Hypothalamus (tissue), 51 donors: Measurements from ENCODE around the gene KL.

Experiments used
- DNase-seq, 51 donors: peaks; one replicate each; lab custom pipeline; 2025; lab: John Stamatoyannopoulos, UW

Gene KL

DNA sequence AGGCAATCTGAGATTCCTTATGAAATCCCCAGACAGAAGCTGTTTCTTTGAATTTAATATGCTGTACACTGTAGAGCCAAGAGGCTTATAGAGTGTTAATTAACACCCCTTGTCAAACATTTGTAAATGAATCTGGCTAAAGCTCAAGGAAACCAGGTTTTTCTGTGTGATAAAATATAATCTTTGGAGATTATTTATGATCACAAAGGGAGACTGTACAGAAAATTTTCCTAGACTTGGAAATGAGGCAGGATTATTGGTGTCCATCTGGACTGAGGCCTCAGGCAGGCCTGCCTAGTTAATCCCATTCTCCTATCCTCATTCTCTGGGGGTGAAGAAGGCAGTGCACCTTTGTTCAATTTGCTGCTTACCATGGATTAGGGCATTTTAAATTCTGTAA, 17.8 kb downstream of the KL start:
- DNase-seq, result no peak

DNA sequence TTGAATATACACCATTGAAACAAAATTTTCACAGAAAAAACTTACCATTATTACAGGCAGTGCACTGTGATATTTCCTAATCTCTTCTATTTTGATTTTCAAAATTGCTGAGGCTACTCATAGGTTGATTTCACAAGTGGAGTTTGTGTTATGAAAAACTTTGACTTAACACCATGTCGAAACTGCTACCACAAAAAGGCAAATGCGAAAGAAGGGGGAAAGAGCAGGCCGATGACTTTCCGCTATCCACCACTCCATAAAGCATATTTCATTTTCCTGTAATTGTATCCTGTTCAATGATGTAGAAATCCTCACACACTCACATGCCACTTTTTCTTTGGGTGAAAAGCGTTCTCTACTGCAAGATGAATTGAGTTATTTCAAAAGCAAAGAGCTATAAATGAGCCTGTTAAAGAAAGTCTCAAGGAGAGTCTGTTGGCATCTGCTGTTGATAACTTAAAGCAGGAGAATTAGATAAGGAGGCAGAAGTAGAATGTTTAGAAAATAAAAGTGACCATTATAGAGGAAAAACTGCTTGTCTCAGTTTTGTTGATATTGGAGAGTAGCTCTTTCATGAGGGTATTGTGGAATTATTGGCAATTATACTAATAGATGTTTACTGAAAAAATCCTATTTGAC, 18.8 kb downstream of the KL start:
- no peak for DNase-seq

DNA sequence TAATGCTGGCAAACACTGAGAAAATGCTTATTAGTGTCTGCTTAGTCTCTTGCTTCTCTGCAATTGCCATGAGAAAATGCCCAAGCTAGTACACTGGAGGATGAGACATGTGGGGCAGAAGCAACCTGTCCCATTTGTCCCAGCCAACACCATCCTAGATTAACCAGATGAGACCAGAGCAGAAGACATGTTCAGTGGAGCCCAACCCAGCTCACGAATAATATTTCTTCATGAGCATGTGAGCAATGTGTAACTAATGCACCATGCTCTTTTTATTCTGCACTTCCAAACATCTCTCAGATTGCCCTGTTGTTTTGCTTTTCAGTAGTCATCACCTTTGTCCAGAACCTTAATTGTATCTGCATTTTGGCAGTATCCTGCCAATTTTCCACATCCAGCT, 21.4 kb downstream of the KL start:
- no peak for DNase-seq

DNA sequence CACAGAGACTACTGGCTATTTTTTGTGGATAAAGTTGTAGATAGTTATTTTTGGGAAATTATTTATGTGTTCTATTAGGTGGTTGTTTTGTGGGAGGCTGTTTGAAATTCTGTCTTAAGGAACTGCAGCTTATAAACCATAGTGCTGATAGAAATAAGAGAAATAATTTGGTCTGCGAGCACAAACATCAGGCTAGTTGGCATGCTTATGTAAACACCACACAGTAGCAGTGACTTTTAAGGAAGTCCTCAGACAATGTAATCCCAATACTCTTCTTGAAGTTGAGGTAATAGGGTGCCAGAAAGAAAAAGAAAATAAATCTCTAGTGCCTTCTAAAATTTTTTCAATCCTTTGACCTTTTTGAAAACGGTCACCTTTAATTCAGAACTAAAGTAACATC, 23.9 kb downstream of the KL start:
- no peak for DNase-seq

GRCh38 chr13:33045851-33046592, 29.8 kb downstream of the KL start:
- DNase-seq, result no peak

GRCh38 chr13:33050161-33050560, 33.9 kb downstream of the KL start:
- no peak for DNase-seq

- no peak for DNase-seq
Observed at GRCh38 chr13:33051632-33052031, 35.4 kb downstream of the KL start.

- DNase-seq, result peak in 1 of 51 donors; percentile 23
Observed at GRCh38 chr13:33052506-33053280, 36.5 kb downstream of the KL start.

- DNase-seq, result no peak
Observed at GRCh38 chr13:33053397-33054066, 37.3 kb downstream of the KL start.

- no peak for DNase-seq
Observed at GRCh38 chr13:33057019-33057780, 41.0 kb downstream of the KL start.

DNA sequence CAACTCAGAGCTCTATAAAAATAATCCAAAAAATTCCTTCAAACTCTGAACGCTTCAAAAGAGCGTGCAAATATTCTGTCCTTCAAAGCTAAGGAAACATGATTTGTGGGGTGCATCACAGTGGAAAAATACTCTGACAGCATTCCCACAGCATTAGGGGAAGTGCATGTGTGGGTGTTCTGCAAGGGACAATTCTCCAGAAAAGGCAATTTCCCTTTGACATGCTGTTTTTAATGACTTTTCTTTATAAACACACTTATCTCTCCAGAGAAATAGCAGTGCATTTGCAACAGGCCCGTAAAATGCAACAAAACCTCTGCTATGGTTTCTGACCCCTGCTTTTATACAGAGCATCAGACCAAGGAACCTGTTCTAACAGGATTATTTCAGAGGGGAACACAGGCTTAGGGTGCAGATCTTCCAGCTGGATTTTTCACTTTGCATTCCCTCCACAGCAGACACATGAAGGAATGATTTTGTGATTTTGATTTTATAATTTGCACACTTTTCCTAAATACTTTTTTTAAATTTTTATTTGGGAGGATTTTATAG, 42.6 kb downstream of the KL start:
- DNase-seq, result no peak

DNA sequence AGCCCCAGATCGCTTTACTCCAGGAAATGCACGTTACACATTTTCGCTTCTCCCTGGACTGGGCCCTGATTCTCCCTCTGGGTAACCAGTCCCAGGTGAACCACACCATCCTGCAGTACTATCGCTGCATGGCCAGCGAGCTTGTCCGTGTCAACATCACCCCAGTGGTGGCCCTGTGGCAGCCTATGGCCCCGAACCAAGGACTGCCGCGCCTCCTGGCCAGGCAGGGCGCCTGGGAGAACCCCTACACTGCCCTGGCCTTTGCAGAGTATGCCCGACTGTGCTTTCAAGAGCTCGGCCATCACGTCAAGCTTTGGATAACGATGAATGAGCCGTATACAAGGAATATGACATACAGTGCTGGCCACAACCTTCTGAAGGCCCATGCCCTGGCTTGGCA, 44.6 kb downstream of the KL start:
- no peak for DNase-seq

- DNase-seq, result no peak
Observed at GRCh38 chr13:33066329-33066728, 50.1 kb downstream of the KL start.

DNA sequence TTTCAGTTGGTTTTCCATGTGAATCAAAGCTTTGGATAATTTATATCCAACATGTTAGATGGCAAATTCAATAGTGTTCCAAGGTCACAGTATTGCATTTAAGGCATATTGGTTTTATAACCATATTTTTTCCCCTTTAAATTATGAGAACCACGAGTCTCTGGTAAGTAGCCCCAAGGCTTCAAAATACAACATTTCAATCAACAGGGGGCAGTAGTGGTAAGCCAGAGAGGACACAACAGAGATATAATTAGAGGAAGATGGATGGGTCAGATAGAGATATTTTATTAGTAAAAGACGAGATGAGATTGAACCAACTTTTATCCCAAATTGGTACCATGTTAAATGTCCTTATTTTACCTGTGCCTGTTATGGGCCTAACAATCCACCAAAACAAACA, 53.1 kb downstream of the KL start:
- no peak for DNase-seq

GRCh38 chr13:33070713-33071112, 54.5 kb downstream of the KL start:
- DNase-seq, result no peak

- peak in 14 of 51 donors; percentile 3 to 43 (median 20) for DNase-seq
Observed at GRCh38 chr13:33072282-33072681, 56.1 kb downstream of the KL start.

DNA sequence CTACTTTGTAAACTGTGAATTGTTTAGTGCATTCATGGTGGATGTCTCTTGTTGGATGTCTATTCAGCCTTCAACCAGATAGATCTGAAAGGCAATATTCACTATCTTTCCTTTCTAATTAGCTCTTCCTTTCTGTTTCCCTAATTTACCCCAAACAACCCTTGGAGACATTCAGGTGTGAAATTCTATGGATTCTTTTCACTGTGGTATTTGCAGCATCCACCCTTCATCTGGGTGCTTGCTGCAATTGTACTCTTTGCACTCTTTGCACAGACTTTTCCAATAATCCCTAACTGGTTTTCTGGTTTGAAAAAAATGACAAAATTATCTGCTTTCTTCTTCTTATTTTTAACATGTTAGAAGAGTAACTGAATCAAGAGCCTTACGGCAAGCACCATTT, 56.5 kb downstream of the KL start:
- DNase-seq, result no peak

DNA sequence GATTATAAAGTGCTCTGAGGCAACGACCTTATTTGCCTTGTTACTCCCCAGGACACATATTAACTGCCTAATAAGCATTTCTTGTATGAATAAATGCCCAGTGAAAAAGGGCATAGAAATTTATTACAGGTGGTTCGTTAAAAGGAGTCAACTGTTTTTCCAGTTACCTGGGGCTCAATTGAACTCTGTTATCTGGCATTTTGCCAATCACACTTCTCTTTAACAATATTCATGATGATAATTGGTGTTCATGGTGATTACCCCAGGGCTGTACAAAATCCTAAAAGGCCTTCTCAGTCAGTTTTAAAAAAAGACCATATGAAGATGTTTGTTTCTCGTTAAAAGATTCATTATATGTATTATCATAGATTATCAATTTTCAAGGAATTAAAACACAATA, 57.1 kb downstream of the KL start:
- no peak for DNase-seq

DNA sequence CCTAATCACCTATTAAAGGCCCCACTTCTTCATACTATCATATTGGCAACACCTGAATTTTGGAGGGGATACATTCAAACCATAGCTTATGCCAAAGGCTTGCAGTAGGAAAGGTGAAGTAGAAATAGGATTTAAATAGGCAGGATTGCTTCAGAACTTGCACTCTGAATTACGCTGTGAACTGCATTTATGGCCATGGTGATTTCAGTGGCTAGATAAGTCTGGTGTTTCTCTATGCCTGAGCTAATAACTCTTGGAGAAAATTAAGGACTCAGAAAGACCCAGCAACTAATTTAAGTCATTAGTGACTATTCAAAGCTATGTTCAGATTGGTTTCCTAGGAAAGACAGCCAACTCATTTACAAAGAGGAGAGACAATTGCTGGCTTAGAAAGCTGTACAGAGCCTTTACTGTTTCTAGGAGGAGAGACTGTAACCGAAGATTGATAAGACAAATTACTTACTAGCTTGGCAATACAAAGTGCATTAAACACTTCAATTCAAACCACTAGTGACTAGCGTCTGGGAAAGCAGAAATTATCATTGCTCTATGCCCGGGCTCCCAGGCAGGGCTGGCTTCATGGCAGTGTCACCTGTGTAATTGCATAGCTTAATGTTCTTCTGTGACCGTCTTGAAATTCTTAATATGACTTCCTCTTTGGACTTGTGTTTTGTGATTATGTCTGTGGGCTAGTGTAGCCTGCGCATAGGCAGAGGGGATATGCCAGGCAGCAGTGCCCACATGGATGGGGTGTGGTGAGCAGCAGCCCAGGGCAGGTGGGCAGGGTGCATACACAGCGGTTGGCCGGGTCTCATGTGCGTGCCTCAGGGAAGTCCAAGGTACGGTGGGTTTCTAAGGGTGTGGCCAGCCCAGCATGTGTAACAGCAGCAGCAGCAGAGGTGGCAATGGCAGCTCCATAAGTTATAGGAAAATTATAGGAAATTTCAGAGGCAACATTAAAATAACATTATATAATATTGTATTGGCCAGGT, 60.1 kb downstream of the KL start:
- peak in 1 of 51 donors; percentile 21 for DNase-seq
